MM.1S (cell line): Measurements from ENCODE around the gene SLC26A2.

Source experiments
- DNase-seq: peaks from one replicate; pipeline ENCODE4 v3.0.0-alpha.2; 2015
- H2AFZ ChIP-seq: fragments of 300-600 bp; sonication (generic); 2 replicates; pipeline ENCODE4 v1.6.0; 2016; ENCODE audit warnings: antibody characterized with exemption, low read length
- H3F3A ChIP-seq: fragments of 300-600 bp; sonication (generic); 2 replicates; pipeline ENCODE4 v1.6.1; 2016; ENCODE audit warnings: mild to moderate bottlenecking, antibody characterized with exemption, low read length, moderate library complexity, mixed read lengths; ENCODE audit not compliant: insufficient read depth
- H3K27ac ChIP-seq: fragments of 300-600 bp; sonication (generic); 2 replicates; pipeline ENCODE4 v1.5.1; 2016; ENCODE audit warnings: mild to moderate bottlenecking, low read length
- H3K27me3 ChIP-seq: fragments of 300-600 bp; sonication (generic); replicated peaks from 2 replicates; pipeline ENCODE4 v1.6.0; 2016; ENCODE audit warnings: low read length; ENCODE audit not compliant: insufficient read depth
- H3K36me3 ChIP-seq: fragments of 300-600 bp; sonication (generic); replicated peaks from 2 replicates; pipeline ENCODE4 v1.6.1; 2016; ENCODE audit warnings: mild to moderate bottlenecking, low read length, mixed read lengths; ENCODE audit not compliant: insufficient read depth
- H3K4me1 ChIP-seq: fragments of 300-600 bp; sonication (generic); 2 replicates; pipeline ENCODE4 v1.6.1; 2016; ENCODE audit warnings: low read length, mixed read lengths
- H3K4me2 ChIP-seq: fragments of 300-600 bp; sonication (generic); 2 replicates; pipeline ENCODE4 v1.6.0; 2016; ENCODE audit warnings: low read depth, low read length
- H3K4me3 ChIP-seq: fragments of 300-600 bp; sonication (generic); 2 replicates; pipeline ENCODE4 v1.5.1; 2016; ENCODE audit warnings: low read length, mixed read lengths
- H3K79me2 ChIP-seq: fragments of 300-600 bp; sonication (generic); 2 replicates; pipeline ENCODE4 v1.6.1; 2016; ENCODE audit warnings: mixed run types, low read length, mixed read lengths
- H3K9ac ChIP-seq: fragments of 300-600 bp; sonication (generic); 2 replicates; pipeline ENCODE4 v1.6.1; 2016; ENCODE audit warnings: low read length, mixed read lengths
- H3K9me2 ChIP-seq: fragments of 300-600 bp; sonication (generic); replicated peaks from 2 replicates; pipeline ENCODE4 v1.6.1; 2016; ENCODE audit warnings: mild to moderate bottlenecking, low read length, mixed read lengths; ENCODE audit not compliant: insufficient read depth
- H3K9me3 ChIP-seq: fragments of 300-600 bp; sonication (generic); replicated peaks from 2 replicates; pipeline ENCODE4 v1.6.1; 2016; ENCODE audit warnings: mild to moderate bottlenecking, low read length, mixed read lengths; ENCODE audit not compliant: insufficient read depth
- H4K20me1 ChIP-seq: fragments of 300-600 bp; sonication (generic); 2 replicates; pipeline ENCODE4 v1.6.1; 2016; ENCODE audit warnings: mild to moderate bottlenecking, low read length, moderate library complexity, mixed read lengths; ENCODE audit not compliant: insufficient read depth
- CTCF ChIP-seq: fragments of 300-600 bp; sonication (generic); IDR thresholded peaks from 2 replicates; pipeline ENCODE4 v1.5.1; 2016; ENCODE audit warnings: antibody characterized with exemption, low read length, mixed read lengths
- EZH2 ChIP-seq: fragments of 300-600 bp; sonication (generic); optimal IDR thresholded peaks from 2 replicates; pipeline ENCODE3; 2017; ENCODE audit warnings: low read depth, mild to moderate bottlenecking, antibody characterized with exemption, low read length, mixed read lengths
- EZH2phosphoT487 ChIP-seq: fragments of 300-600 bp; sonication (generic); IDR thresholded peaks from 2 replicates; pipeline ENCODE4 v1.6.1; 2018; ENCODE audit warnings: antibody characterized with exemption, low read length

The SLC26A2 gene

DNA sequence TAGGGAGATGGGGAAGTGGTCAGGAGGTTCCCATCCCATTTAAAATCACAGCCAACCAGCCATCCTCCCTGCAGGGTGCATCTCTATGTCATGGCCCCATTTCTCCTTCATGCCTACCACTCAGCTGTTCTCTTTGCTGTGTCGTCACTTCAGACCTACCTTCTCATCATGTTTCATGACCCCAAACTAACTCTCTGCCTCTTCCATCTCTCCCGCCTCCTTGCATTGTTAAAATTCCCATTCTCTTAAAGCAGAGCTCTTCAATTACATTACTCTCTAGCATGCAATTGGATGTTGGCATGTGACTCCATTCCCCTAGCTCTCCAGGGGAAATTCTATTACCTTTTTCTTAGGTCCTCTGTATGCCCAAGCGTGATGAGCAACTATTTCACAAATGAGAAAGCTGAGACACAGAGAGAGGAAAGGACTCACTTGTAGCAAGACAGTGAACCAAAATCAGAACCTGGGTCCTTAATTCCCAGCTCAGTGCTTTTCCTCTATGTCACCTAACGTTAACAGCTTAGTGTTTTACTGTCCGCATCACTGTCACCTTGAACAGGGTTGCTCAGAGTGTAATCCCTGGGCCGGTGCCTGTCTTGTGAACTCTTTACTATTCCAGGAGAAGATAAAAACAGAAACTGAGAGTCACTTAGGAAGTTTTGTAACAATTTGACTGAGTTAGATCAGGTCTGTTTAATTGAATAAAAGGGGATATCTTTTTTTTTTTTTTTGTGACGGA, 44.1 kb upstream of the SLC26A2 start:
- no peaks in the 10 kb centered on the region for H3K9me3 ChIP-seq
- no peaks in the 10 kb centered on the region for H3F3A ChIP-seq
- H3K36me3 ChIP-seq, result no peaks in the 10 kb centered on the region
- H3K9me2 ChIP-seq, result no peaks in the 10 kb centered on the region
- 0 out of 2 replicates have a peak, but pooled peaks cover 3% of the 10 kb centered on the region for H3K4me1 ChIP-seq
- H3K27ac ChIP-seq, result no peak overlapping the region
- no peak overlapping the region for H3K4me2 ChIP-seq
- H3K27me3 ChIP-seq, result no peaks in the 10 kb centered on the region
- no peak for DNase-seq
- no peak overlapping the region for H3K4me3 ChIP-seq
- no peaks in the 10 kb centered on the region for H3K79me2 ChIP-seq
- no peaks in the 10 kb centered on the region for H4K20me1 ChIP-seq
- no peak overlapping the region for H2AFZ ChIP-seq
- H3K9ac ChIP-seq, result no peak overlapping the region
- TF ChIP-seq EZH2phosphoT487 (no peak), CTCF (no peak), EZH2 (no peak)

DNA sequence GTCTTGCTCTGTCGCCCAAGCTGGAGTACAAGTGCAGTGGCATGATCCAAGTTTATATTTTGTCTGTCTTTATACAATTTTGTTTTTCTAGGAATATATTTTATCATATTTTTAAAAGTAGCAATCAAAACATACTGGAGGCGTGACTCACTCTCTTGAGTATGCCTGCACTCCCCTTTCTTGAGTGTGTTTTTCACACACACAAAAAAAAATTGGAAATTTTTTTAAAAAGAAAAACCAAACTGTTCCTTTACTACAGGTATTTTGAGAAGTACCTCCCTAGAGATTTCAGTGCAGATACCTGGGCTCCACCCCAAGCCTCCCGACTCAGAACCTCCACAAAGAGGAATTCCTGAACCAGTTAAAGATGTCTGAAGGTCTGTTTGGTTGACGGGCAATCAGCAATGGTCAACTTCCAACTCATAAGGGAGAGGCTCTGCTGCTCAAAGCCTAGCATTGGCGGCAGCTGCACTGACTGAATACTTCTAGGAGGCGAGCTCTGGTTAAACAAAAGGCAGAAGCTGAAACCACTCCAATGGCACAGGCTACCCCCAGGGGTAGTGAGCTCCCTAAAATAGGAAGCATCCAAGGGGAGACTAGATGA, 43.4 kb upstream of the SLC26A2 start:
- Histone ChIP-seq H3K9me3 (no peaks in the 10 kb centered on the region), H3K79me2 (no peaks in the 10 kb centered on the region), H2AFZ (no peak overlapping the region), H3K27me3 (no peaks in the 10 kb centered on the region), H3K4me1 (0 out of 2 replicates have a peak, but pooled peaks cover 3% of the 10 kb centered on the region), H3F3A (no peaks in the 10 kb centered on the region), H3K4me2 (no peak overlapping the region), H3K9ac (no peak overlapping the region), H3K36me3 (no peaks in the 10 kb centered on the region), H4K20me1 (no peaks in the 10 kb centered on the region), H3K4me3 (no peak overlapping the region), H3K27ac (no peak overlapping the region), H3K9me2 (no peaks in the 10 kb centered on the region)
- TF ChIP-seq CTCF (no peak), EZH2 (no peak), EZH2phosphoT487 (no peak)
- no peak for DNase-seq

DNA sequence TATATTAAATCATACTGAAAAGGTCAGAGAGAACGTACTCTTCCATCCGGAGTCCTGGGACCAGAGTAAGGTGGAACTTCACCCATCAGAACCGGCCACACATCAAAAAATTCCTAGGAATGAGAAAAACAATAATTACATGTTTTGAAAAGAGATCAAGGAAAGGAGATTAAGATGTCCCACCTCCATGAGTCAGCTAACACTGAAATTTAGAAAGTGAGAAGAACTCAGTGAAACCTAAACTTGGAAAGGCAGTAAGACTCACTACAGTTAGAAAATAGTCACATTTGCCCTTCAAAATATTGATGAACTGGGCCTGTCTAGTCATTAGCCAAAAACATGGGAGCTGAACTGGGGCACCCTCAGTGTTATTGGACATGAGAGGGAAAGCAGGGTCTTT, 39.0 kb upstream of the SLC26A2 start:
- Histone ChIP-seq H3K9me3 (no peaks in the 10 kb centered on the region), H3K4me2 (no peak overlapping the region), H3K27me3 (no peaks in the 10 kb centered on the region), H3K4me1 (peaks cover 4% of the 10 kb centered on the region; the same call in 1 of the 2 replicates), H3K79me2 (no peaks in the 10 kb centered on the region), H4K20me1 (no peaks in the 10 kb centered on the region), H3F3A (no peaks in the 10 kb centered on the region), H3K27ac (no peak overlapping the region), H3K36me3 (no peaks in the 10 kb centered on the region), H3K9me2 (no peaks in the 10 kb centered on the region), H3K9ac (no peak overlapping the region), H2AFZ (no peak overlapping the region), H3K4me3 (no peak overlapping the region)
- DNase-seq, result no peak
- no peak for TF ChIP-seq EZH2phosphoT487
- no peak for TF ChIP-seq CTCF
- no peak for TF ChIP-seq EZH2
